Activated CD8-positive, alpha-beta T cell treated with anti-CD3 and anti-CD28 coated beads for 36 hours (primary cell): ENCODE measurements around the gene NBL1. TPM values are rescaled to one million over a fixed set of nuclear protein-coding genes. Genes with fewer than 3 reads are reported as not detected.

Experiments used
- ATAC-seq: fragments of 200-7000 bp; cut with Tn5 transposase; one replicate; pipeline ENCODE4 v1.10.0; 2021; ENCODE audit warnings: mild to moderate bottlenecking, moderate library complexity
- CTCF ChIA-PET: fragments of 350-600 bp; sonication (Branson Sonifier 250); formaldehyde crosslinking; loops from one replicate; lab custom pipeline; 2021; ENCODE audit warnings: antibody characterized with exemption; lab: Charles Lee
- POLR2A ChIA-PET: fragments of 350-600 bp; sonication (Branson Sonifier 250); formaldehyde crosslinking; loops from one replicate; lab custom pipeline; 2021; ENCODE audit warnings: antibody characterized with exemption; lab: Charles Lee
- DNase-seq: peaks from one replicate; pipeline ENCODE4 v3.0.0-alpha.2; 2020
- H3K27ac Mint-ChIP-seq: one replicate; pipeline ENCODE4 v1.8.0; 2021; ENCODE audit warnings: mild to moderate bottlenecking, mixed read lengths
- H3K27me3 Mint-ChIP-seq: one replicate; pipeline ENCODE4 v1.8.0; 2021; ENCODE audit warnings: mixed read lengths
- H3K36me3 Mint-ChIP-seq: one replicate; pipeline ENCODE4 v1.8.0; 2021; ENCODE audit warnings: low read depth, mixed read lengths
- H3K4me1 Mint-ChIP-seq: one replicate; pipeline ENCODE4 v1.8.0; 2021; ENCODE audit warnings: low read depth, mixed read lengths
- H3K4me3 Mint-ChIP-seq: one replicate; pipeline ENCODE4 v1.8.0; 2021; ENCODE audit warnings: mild to moderate bottlenecking, moderate library complexity, mixed read lengths
- H3K9me3 Mint-ChIP-seq: one replicate; pipeline ENCODE4 v1.8.0; 2021; ENCODE audit warnings: mixed read lengths
- CTCF ChIP-seq: fragments of 200-600 bp; IDR thresholded peaks from one replicate; pipeline ENCODE4 v1.8.0; 2022; ENCODE audit warnings: antibody characterized with exemption, mild to moderate bottlenecking
- intact Hi-C: fragments of 100-400 bp; cut with micrococcal nuclease; formaldehyde crosslinking; loops from one replicate; pipeline ENCODE4 v1.10.0; 2022
- total RNA-seq, 2 experiments: library from RNA; stranded (reverse); gene quantifications; one replicate each; pipeline ENCODE4 v1.2.3, GENCODE V29; 2021

NBL1 gene
- total RNA-seq, result 10 to 100 TPM; 27.0 to 27.6 TPM

- H3K4me3 Mint-ChIP-seq, result peak within 1 kb of the TSS; percentile 83
- H3K36me3 Mint-ChIP-seq, result no peaks in the 10 kb centered on the region
- no peak for TF ChIP-seq CTCF
- ChIA-PET POLR2A (interaction anchor here (0.6 to 1.4 kb wide), 6 partner anchors 13 to 163 kb away, joined by 3 to 11 read pairs (median 4); no protein-coding TSS in a partner anchor), CTCF (interaction anchor here (0.9 to 2.2 kb wide), 4 partner anchors 9 to 252 kb away, joined by 3 to 8 read pairs (median 4); no protein-coding TSS in a partner anchor)
- H3K27me3 Mint-ChIP-seq, result peaks cover 10% of the 10 kb centered on the region
- H3K27ac Mint-ChIP-seq, result peak within 1 kb of the TSS; percentile 69
- peak; percentile 86 for ATAC-seq
- intact Hi-C loops, result no loop called here
- DNase-seq, result peak; percentile 80
- peaks cover 28% of the 10 kb centered on the region for H3K4me1 Mint-ChIP-seq
- H3K9me3 Mint-ChIP-seq, result no peaks in the 10 kb centered on the region
Observed at GRCh38 chr1:19643602-19644394, at the start of gene NBL1. Gene NBL1, plus strand, starts transcription at chr1:19644311. Its CDS starts 10,720 bp downstream, at chr1:19655031.

- intact Hi-C loops, result loop anchor here (5.0 kb wide), 2 partner anchors 51 to 114 kb away; no protein-coding TSS in a partner anchor
Observed at GRCh38 chr1:19596065-19596713, 47.9 kb upstream of the NBL1 start.

GRCh38 chr1:19596714-19597495, 47.2 kb upstream of the NBL1 start:
- DNase-seq (peak; percentile 99), ATAC-seq (peak; percentile 87)
- intact Hi-C loops, result loop anchor here (5.0 kb wide), 2 partner anchors 50 to 115 kb away; no protein-coding TSS in a partner anchor
- Mint-ChIP-seq H3K4me1 (peaks cover 42% of the 10 kb centered on the region), H3K36me3 (peaks cover 34% of the 10 kb centered on the region), H3K27ac (peak overlapping the region; percentile 99), H3K9me3 (no peaks in the 10 kb centered on the region), H3K4me3 (peak overlapping the region; percentile 84), H3K27me3 (no peaks in the 10 kb centered on the region)
- TF ChIP-seq CTCF, result no peak
- POLR2A ChIA-PET, result interaction anchor here (0.6 to 3.6 kb wide), 30 partner anchors 9 to 386 kb away, joined by 3 to 19 read pairs (median 4); partner anchors contain the start of genes AKR7A2, EMC1, MRTO4 and NBL1
- CTCF ChIA-PET, result interaction anchor here (1.1 to 1.6 kb wide), 4 partner anchors 15 to 112 kb away, joined by 3 to 4 read pairs (median 4); partner anchors contain the start of gene CAPZB

More at GRCh38 chr1:19596065-19596713, 47.9 kb upstream of the NBL1 start:
- H3K36me3 Mint-ChIP-seq, result peaks cover 30% of the 10 kb centered on the region
- no peaks in the 10 kb centered on the region for H3K27me3 Mint-ChIP-seq
- CTCF ChIA-PET, result interaction anchor here (1.2 to 1.6 kb wide), 3 partner anchors 58 to 64 kb away, joined by 3 to 4 read pairs (median 3); no protein-coding TSS in a partner anchor
- no peak for TF ChIP-seq CTCF
- peaks cover 37% of the 10 kb centered on the region for H3K4me1 Mint-ChIP-seq
- H3K4me3 Mint-ChIP-seq, result peak overlapping the region; percentile 84
- DNase-seq (no peak), ATAC-seq (no peak)
- no peaks in the 10 kb centered on the region for H3K9me3 Mint-ChIP-seq
- POLR2A ChIA-PET, result interaction anchor here (0.6 to 3.6 kb wide), 11 partner anchors 9 to 385 kb away, joined by 3 to 19 read pairs (median 3); partner anchors contain the start of gene NBL1
- peak overlapping the region; percentile 99 for H3K27ac Mint-ChIP-seq

- intact Hi-C loops, result loop anchor here (5.0 kb wide), 2 partner anchors 50 to 115 kb away; no protein-coding TSS in a partner anchor
- Mint-ChIP-seq H3K4me1 (peaks cover 49% of the 10 kb centered on the region), H3K27me3 (no peaks in the 10 kb centered on the region), H3K9me3 (no peaks in the 10 kb centered on the region), H3K4me3 (peak overlapping the region; percentile 84), H3K27ac (peak overlapping the region; percentile 99), H3K36me3 (peaks cover 39% of the 10 kb centered on the region)
- DNase-seq, result peak; percentile 74
- no peak for TF ChIP-seq CTCF
- peak; percentile 13 for ATAC-seq
- POLR2A ChIA-PET, result interaction anchor here (0.6 to 3.6 kb wide), 28 partner anchors 8 to 386 kb away, joined by 3 to 19 read pairs (median 4); partner anchors contain the start of genes AKR7A2, EMC1, MRTO4 and NBL1
- CTCF ChIA-PET, result interaction anchor here (1.1 to 1.6 kb wide), 4 partner anchors 16 to 113 kb away, joined by 3 to 4 read pairs (median 4); partner anchors contain the start of gene CAPZB
Observed at GRCh38 chr1:19597496-19598309, 46.4 kb upstream of the NBL1 start.
